Panc1 (cell line): Measurements from ENCODE around the gene AGPAT3. TPM values are rescaled to one million over a fixed set of nuclear protein-coding genes. Genes with fewer than 3 reads are reported as not detected.

Source experiments
- ATAC-seq: fragments of 200-7000 bp; cut with Tn5 transposase; 2 replicates; pipeline ENCODE4 v1.9.1; 2020; ENCODE audit warnings: mild to moderate bottlenecking, moderate library complexity
- BruUV-seq: library from RNA; stranded (reverse); fragments of 400-500 nt; replicated peaks from 2 replicates; lab custom pipeline; 2021; lab: Mats Ljungman, UMichigan
- CTCF ChIA-PET: fragments of 300-600 bp; sonication (Branson Sonifier 250); formaldehyde crosslinking; loops from one replicate; lab custom pipeline; 2022; ENCODE audit warnings: antibody characterized with exemption; lab: Charles Lee
- POLR2A ChIA-PET: fragments of 300-600 bp; sonication (Branson Sonifier 250); formaldehyde crosslinking; loops from one replicate; lab custom pipeline; 2022; ENCODE audit warnings: antibody characterized with exemption; lab: Charles Lee
- DNase-seq: peaks from one replicate; pipeline ENCODE4 v3.0.0-alpha.2; 2010; ENCODE audit warnings: low read depth, low spot score
- H3K27ac ChIP-seq: 2 replicates; pipeline ENCODE4 v1.5.1; 2011; ENCODE audit warnings: mild to moderate bottlenecking, low read length, inconsistent platforms
- H3K27me3 ChIP-seq: fragments of 200-500 bp; sonication (Bioruptor generic); 2 replicates; pipeline ENCODE4 v1.6.0; 2014; ENCODE audit warnings: low read length, inconsistent platforms; ENCODE audit not compliant: control insufficient read depth, insufficient read depth
- H3K36me3 ChIP-seq: fragments of 200-500 bp; sonication (Bioruptor generic); 2 replicates; pipeline ENCODE4 v1.5.1; 2014; ENCODE audit warnings: inconsistent platforms, mild to moderate bottlenecking, low read length, moderate library complexity; ENCODE audit not compliant: control insufficient read depth, insufficient read depth
- H3K4me1 ChIP-seq: 2 replicates; pipeline ENCODE4 v1.5.1; 2011; ENCODE audit warnings: inconsistent platforms, mild to moderate bottlenecking, low read length, moderate library complexity; ENCODE audit not compliant: control insufficient read depth, insufficient read depth
- H3K4me3 ChIP-seq, 2 experiments: 2 replicates each; pipeline ENCODE4 v1.5.1; 2011 to 2012; ENCODE audit warnings: low read depth in 2 of 2, low read length in 2 of 2, mild to moderate bottlenecking in 2 of 2, inconsistent platforms in 1 of 2, moderate library complexity in 1 of 2
- H3K9me3 ChIP-seq: fragments of 200-500 bp; sonication (Bioruptor generic); 2 replicates; pipeline ENCODE4 v1.5.1; 2014; ENCODE audit warnings: low read depth, mild to moderate bottlenecking, inconsistent platforms, low read length, moderate library complexity; ENCODE audit not compliant: control insufficient read depth, insufficient read depth
- CTCF ChIP-seq: fragments of 450-650 bp; IDR thresholded peaks from 2 replicates; pipeline ENCODE4 v1.5.1; 2017; ENCODE audit warnings: mild to moderate bottlenecking
- POLR2AphosphoS5 ChIP-seq: IDR thresholded peaks from 2 replicates; pipeline ENCODE4 v1.6.1; 2012; ENCODE audit warnings: mild to moderate bottlenecking, low read depth, low read length, moderate library complexity
- REST ChIP-seq, 2 experiments: IDR thresholded peaks; 2 replicates each; pipeline ENCODE4 v1.6.1; 2011 to 2012; ENCODE audit warnings: low read depth in 2 of 2, control low read depth in 1 of 2, low read length in 1 of 2, mild to moderate bottlenecking in 1 of 2, moderate library complexity in 1 of 2; ENCODE audit not compliant: insufficient read depth in 1 of 2
- SIN3A ChIP-seq: IDR thresholded peaks from 2 replicates; pipeline ENCODE4 v1.6.1; 2012; ENCODE audit warnings: low read depth, mild to moderate bottlenecking, low read length, moderate library complexity, borderline replicate concordance; ENCODE audit not compliant: insufficient read depth
- TCF7L2 ChIP-seq: IDR thresholded peaks from 2 replicates; pipeline ENCODE4 v1.6.1; 2011; ENCODE audit warnings: mild to moderate bottlenecking, low read depth, low read length, inconsistent platforms
- in situ Hi-C: cut with HindIII; loops from 2 replicates; pipeline ENCODE4 v1.10.0; 2016; ENCODE audit warnings: low sequenced_read_pairs, low pct_unique_long_range_greater_than_20kb
- intact Hi-C: fragments of 100-400 bp; cut with micrococcal nuclease; formaldehyde crosslinking; loops from one replicate; pipeline ENCODE4 v1.10.0; 2022; ENCODE audit not compliant: unreplicated experiment
- total RNA-seq: library from RNA; stranded (reverse); gene quantifications from one replicate; pipeline ENCODE4 v1.2.1, GENCODE V29; 2021; ENCODE audit not compliant: unreplicated experiment

Gene AGPAT3
- total RNA-seq, 1 experiment from 2014 or later: 40.1 TPM

- H3K4me1 ChIP-seq: no peaks in the 10 kb centered on the region
- BruUV-seq: no TSS peak
- no peak overlapping the region for H3K27ac ChIP-seq
- no peaks in the 10 kb centered on the region for H3K36me3 ChIP-seq
- DNase-seq: no peak
- CTCF ChIA-PET: no interaction called here
- ATAC-seq: no peak
- TF ChIP-seq CTCF (no peak), TCF7L2 (no peak), REST (IDR thresholded peaks at IDR 0.05; ENCODE audit: insufficient read depth in 1 of 2, low read depth in 2 of 2, low read length in 1 of 2) (no peak), SIN3A (no peak), POLR2AphosphoS5 (no peak)
- no peaks in the 10 kb centered on the region for H3K9me3 ChIP-seq
- H3K4me3 ChIP-seq: no peak overlapping the region
- in situ Hi-C loops: no loop called here
- POLR2A ChIA-PET: no interaction called here
- H3K27me3 ChIP-seq: no peaks in the 10 kb centered on the region
- intact Hi-C loops: no loop called here
These were observed 9.2 kb downstream of the AGPAT3 start for GRCh38 chr21:43874085-43874805.

- no peaks in the 10 kb centered on the region for H3K27me3 ChIP-seq
- no peaks in the 10 kb centered on the region; the same call in 1 of the 2 replicates for H3K4me1 ChIP-seq
- TF ChIP-seq TCF7L2 (no peak), POLR2AphosphoS5 (no peak), REST (IDR thresholded peaks at IDR 0.05; ENCODE audit: insufficient read depth in 1 of 2, low read depth in 2 of 2, low read length in 1 of 2) (no peak), SIN3A (no peak), CTCF (no peak)
- intact Hi-C loops (no loop called here), in situ Hi-C loops (no loop called here)
- ATAC-seq (no peak), DNase-seq (no peak)
- no TSS peak for BruUV-seq
- POLR2A ChIA-PET: no interaction called here
- H3K27ac ChIP-seq: no peak overlapping the region
- CTCF ChIA-PET: no interaction called here
- no peaks in the 10 kb centered on the region for H3K9me3 ChIP-seq
- H3K4me3 ChIP-seq: no peak overlapping the region
- no peaks in the 10 kb centered on the region for H3K36me3 ChIP-seq
These were observed 11.6 kb downstream of the AGPAT3 start for GRCh38 chr21:43876605-43877004.
